SJSA1 (cell line): ENCODE data around the gene CHID1. TPM values are rescaled to one million over a fixed set of nuclear protein-coding genes. Genes with fewer than 3 reads are reported as not detected.

Experiments used
- DNase-seq, 2 experiments: peaks; one replicate each; pipeline ENCODE4 v3.0.0-alpha.2; 2015 to 2020; ENCODE audit warnings: low spot score in 2 of 2, low read depth in 1 of 2
- H3K27ac ChIP-seq: fragments of 250-450 bp; sonication (Bioruptor Pico); 2 replicates; pipeline ENCODE4 v1.5.1; 2020; ENCODE audit warnings: mild to moderate bottlenecking, moderate library complexity
- H3K27me3 ChIP-seq: fragments of 250-450 bp; sonication (Bioruptor Pico); replicated peaks from 2 replicates; pipeline ENCODE4 v1.5.1; 2020; ENCODE audit warnings: mild to moderate bottlenecking, moderate library complexity
- H3K36me3 ChIP-seq: fragments of 250-450 bp; sonication (Bioruptor Pico); 2 replicates; pipeline ENCODE4 v1.5.1; 2020; ENCODE audit warnings: mild to moderate bottlenecking
- H3K4me1 ChIP-seq: fragments of 250-450 bp; sonication (Bioruptor Pico); replicated peaks from 2 replicates; pipeline ENCODE4 v1.6.1; 2021; ENCODE audit warnings: mild to moderate bottlenecking
- H3K4me3 ChIP-seq: fragments of 250-450 bp; sonication (Bioruptor Pico); 2 replicates; pipeline ENCODE4 v1.5.1; 2020; ENCODE audit warnings: mild to moderate bottlenecking
- H3K9me3 ChIP-seq: fragments of 250-450 bp; sonication (Bioruptor Pico); replicated peaks from 2 replicates; pipeline ENCODE4 v1.5.1; 2020; ENCODE audit warnings: mild to moderate bottlenecking
- total RNA-seq: library from RNA; depleted of rRNA; stranded (reverse); fragments of >200 nt; shearing (Covaris generic); gene quantifications from 2 replicates; pipeline ENCODE4 v1.2.3, GENCODE V29; 2014

Gene CHID1
- total RNA-seq, 1 experiment from 2014 or later = 22.1 TPM

DNA sequence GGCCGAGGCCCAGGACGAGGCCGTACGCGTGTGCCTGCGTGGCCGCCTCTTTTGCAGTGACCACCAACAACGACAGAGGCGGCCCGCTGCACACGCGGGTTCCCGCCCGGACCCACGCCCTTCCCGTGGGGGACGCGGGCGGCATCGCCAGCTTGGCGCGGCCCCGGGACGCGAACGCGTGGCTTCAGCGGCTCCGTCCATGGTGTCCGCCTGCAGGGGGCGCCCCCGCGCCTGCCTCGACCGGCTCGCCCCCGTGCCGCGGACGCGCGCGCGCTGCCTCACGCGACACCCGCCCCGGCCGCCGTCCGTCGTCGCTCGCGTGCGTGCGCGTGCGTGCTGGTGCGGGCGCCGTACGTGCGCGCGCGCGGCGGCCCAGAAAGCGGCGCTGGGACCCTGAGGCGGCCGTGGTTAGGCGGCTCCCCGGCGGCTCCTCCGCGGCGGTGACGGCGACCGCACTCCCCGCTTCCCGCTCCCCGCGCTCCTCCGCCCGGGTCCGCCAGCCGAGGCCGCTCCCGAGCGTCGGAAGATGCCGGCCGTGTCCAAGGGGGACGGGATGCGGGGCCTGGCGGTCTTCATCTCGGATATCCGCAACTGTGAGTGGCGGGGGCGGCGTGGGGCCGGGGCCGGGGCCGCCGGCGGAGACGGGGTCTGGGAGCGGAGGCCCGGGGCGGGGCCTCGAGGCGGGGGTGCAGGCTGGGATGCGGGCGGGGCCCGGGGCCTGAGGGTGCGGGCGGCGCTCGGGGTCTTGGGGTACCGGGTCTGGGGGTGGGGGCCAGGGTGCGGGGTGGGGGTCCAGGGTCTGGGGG lies 15.1 kb upstream of the CHID1 start, which contains the start of gene AP2A2:
AP2A2 (plus strand) TSS at position 375 of the 806 bp plus-strand sequence; CDS start at position 527, 152 bp downstream.
- DNase-seq = peak; percentile 57 to 70
- H3K9me3 ChIP-seq = no peaks in the 10 kb centered on the region

DNA sequence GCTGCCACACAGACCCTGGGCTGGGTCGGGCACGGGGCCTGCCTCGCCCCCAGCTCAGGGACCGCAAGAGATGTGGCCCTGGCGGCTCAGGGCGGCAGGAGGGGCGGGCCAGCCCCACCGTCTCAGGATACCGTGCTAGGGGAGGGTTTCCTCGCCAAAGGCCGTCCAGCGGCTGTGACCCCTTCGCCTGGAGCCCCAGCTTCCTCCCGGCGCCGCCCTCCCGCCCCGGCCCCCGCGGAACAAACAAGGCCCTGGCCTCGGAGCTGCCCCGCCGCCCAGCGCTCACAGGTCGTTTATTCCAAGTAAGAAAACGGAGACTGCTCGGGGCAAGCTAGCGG lies 14.5 kb upstream of the CHID1 start:
- Histone ChIP-seq H3K4me3 (peak overlapping the region; percentile 86), H3K27me3 (no peaks in the 10 kb centered on the region), H3K9me3 (no peaks in the 10 kb centered on the region), H3K36me3 (no peaks in the 10 kb centered on the region), H3K4me1 (peaks cover 3% of the 10 kb centered on the region; the same call in 1 of the 2 replicates), H3K27ac (no peak overlapping the region)
- no peak for DNase-seq

More for the DNA sequence above, 15.1 kb upstream of the CHID1 start, which contains the start of gene AP2A2:
- peaks cover 3% of the 10 kb centered on the region; the same call in 1 of the 2 replicates for H3K4me1 ChIP-seq
- H3K4me3 ChIP-seq = peak within 1 kb of the TSS; percentile 86
- peak within 1 kb of the TSS; percentile 74 for H3K27ac ChIP-seq
- H3K36me3 ChIP-seq = no peaks in the 10 kb centered on the region
- no peaks in the 10 kb centered on the region for H3K27me3 ChIP-seq

DNA sequence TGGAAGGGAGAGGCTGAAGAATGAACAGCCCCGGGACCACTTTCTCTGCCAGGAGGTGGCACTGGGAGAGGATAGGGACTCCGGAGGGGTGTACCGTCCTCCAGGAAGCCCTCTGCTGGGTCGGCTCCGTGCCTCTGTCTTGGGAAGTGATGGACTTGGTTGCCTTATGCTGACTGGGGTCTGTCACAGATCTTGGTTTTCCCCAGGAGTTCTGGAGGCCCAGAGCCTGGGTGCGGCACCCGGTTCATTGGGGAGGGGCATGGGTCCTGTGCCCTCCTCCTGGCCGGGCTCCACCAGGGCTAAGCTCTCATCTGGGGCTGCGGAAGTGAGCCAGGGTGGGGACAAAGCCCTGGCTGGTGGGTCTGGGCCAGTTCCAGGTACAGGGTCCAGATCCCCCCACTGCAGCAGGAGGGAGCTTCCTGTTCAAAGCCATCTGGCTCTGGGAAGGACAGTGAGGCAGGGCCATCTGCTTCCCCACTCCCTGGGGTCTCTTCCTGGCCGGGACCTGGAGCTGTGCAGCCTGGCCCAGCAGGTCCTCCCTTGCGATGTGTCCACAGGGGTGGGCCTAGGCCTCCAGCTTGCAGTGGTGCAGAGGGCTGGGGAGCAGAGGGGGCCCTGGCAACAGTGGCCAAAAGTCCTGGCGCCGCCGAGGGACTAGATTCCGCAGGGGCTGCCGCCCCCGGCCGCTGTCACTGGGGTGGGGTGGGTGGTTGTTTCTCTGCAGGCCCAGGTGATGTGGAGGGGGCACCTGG lies 14.0 kb upstream of the CHID1 start:
- Histone ChIP-seq H3K36me3 (no peaks in the 10 kb centered on the region), H3K27me3 (no peaks in the 10 kb centered on the region), H3K27ac (no peak overlapping the region), H3K4me1 (peaks cover 3% of the 10 kb centered on the region; the same call in 1 of the 2 replicates), H3K9me3 (no peaks in the 10 kb centered on the region), H3K4me3 (no peak overlapping the region)
- DNase-seq = no peak

DNA sequence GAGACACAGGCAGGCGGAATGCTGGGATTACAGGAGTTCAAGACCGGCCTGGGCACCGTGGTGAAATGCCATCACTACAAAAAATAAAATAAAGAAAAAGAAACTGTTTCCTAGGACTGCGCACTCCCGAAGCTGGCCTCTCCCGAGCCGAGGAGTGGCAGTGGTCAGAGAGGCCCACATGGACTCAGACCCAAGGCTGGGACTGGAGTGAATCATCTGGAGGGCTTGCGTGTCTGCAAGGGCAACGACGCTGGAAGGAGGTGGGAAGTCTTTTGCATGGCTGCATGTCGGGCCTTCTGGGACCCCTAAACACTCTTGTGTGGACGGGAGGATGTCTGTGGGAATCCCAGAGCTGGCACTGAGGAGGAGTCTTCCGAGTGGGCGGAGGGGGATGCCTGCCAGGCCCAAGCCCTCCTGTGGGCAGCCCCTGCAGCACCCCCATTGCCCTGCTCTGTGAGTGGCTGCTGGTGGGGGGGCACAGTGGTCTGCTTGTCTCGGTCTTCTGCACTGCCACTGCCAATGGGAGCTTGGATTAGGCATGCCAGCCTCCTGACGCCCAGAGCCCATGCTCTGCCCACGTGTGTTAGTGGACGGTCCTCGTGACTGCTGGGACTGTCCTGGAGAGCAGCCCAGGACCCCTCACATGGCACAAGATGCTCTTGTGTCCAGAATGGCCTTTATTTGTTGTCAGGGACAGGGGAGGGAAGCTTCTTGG lies 13.2 kb upstream of the CHID1 start:
- DNase-seq = no peak
- no peaks in the 10 kb centered on the region for H3K36me3 ChIP-seq
- no peak overlapping the region for H3K4me3 ChIP-seq
- H3K4me1 ChIP-seq = peaks cover 3% of the 10 kb centered on the region; the same call in 1 of the 2 replicates
- H3K27me3 ChIP-seq = no peaks in the 10 kb centered on the region
- no peak overlapping the region for H3K27ac ChIP-seq
- H3K9me3 ChIP-seq = no peaks in the 10 kb centered on the region

DNA sequence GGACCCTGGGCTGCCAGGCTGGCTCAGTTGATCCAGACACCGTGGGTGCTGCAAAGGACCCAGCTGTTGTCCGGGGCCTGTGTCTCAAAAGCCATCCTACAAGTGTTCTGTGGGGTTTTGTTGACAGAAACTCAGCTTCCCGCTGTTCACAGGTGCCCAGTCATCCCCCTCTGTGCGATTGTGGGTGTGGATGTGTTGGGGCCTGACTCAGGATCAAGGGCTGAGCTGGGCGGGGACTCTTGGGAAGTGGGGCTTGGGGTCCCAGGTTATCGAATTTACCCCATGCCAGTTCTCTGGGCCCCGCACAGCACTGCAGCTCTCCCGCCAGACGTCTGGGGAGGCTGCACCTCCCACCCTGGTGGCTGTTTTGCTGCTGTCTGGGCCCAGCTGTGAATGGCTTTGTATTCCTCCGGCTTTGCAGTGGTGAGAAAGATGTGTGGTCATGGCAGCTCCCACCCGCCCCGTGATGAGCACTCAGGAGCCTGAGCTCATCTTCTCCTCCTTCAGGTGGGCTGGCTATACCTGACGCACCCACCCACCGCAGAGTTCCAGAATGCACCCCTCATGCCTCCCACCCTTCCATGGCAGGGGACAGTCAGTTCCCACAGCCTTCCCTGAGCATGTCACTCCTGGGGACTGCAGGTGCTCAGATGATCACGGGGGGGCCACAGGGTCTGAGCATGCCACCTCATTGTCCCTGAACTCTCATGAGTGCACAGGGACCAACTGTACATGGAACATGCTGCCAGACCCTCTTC lies 11.5 kb upstream of the CHID1 start:
- no peak overlapping the region for H3K27ac ChIP-seq
- no peaks in the 10 kb centered on the region for H3K27me3 ChIP-seq
- H3K4me3 ChIP-seq = no peak overlapping the region
- no peaks in the 10 kb centered on the region for H3K36me3 ChIP-seq
- no peak for DNase-seq
- H3K9me3 ChIP-seq = no peaks in the 10 kb centered on the region
- peaks cover 3% of the 10 kb centered on the region; the same call in 1 of the 2 replicates for H3K4me1 ChIP-seq

DNA sequence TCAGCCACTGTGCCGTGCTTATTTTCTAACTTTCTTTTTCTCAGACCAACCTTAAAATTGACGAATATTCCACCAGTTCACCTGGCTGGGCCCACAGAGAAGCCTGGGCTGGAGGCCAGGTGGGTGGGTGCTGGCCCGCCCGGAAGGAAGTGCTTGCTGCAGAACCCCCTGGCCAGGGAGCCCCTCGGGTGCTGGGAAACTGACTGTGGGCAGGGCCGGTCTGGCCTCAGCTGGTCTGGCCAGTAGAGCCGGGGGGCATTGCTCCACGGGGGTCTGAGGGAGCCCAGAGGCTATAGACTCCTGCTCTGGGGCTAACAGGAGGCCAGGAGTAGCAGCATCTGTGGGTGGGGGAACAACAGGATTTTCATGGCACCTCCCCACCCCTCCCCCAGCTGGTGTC lies 6.8 kb upstream of the CHID1 start:
- Histone ChIP-seq H3K4me3 (no peak overlapping the region), H3K27ac (no peak overlapping the region)

DNA sequence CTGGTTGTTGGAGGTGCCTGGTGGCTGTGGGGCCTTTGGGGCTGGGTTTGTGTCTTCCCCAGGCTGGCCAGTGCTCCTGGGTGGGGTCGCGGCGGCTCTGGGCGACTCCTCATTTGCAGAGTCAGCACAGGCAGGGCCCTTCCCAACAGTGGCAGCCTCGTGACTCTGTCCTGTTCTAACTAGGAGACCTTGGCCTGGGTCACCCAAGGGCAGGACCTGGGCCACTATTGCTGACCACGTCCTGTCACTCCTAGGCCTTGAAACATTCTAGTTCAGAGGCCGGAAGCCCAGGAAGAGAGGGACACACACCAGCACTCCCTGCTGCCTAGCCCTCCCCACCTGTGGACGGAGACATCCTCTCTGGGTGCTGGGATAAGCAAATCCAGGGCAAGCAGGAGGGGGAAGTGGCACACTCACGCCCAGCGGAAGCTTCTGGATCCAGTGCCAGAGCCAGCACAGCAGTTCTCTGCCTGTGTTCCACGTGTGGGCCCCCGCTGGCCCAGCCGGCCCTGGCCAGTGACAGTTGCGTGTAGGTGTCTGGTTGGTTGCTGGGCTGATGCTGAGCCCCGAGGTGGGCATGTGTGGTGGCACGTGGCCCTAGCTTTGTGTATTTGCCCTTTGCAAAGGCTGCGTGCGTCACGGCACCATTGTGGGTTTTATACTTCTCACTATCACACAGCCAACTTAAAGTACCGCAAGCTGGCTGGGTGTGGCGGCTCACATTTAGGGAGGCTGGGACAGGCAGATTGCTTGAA lies 4.3 kb upstream of the CHID1 start:
- Histone ChIP-seq H3K36me3 (no peaks in the 10 kb centered on the region), H3K9me3 (no peaks in the 10 kb centered on the region), H3K4me3 (no peak overlapping the region), H3K27me3 (no peaks in the 10 kb centered on the region), H3K27ac (no peak overlapping the region), H3K4me1 (peaks cover 4% of the 10 kb centered on the region)
- no peak for DNase-seq

More for the DNA sequence above, 6.8 kb upstream of the CHID1 start:
- Histone ChIP-seq H3K27me3 (no peaks in the 10 kb centered on the region), H3K9me3 (no peaks in the 10 kb centered on the region), H3K4me1 (no peaks in the 10 kb centered on the region), H3K36me3 (no peaks in the 10 kb centered on the region)
- no peak for DNase-seq

DNA sequence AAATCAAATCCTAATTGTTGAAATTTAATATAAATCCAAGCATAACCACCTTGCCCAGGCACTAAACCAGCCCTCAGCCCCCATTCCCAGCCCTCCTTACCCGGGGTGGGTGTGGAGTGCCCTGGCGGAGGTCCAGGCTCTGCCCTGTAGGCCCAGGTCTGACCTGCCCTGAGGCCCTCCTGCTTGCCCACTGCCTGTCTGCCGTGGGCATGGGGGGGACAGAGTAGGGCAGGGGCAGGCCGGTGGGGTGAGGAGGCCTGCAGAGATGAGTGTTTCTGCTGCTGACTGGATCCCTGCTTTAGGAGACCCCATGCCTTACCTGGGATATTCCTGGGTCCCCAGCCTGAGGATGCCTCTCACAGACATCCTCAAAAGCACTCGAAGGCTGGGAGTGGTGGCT lies 3.6 kb upstream of the CHID1 start:
- H3K4me1 ChIP-seq = peaks cover 4% of the 10 kb centered on the region
- H3K27ac ChIP-seq = no peak overlapping the region
- no peaks in the 10 kb centered on the region for H3K27me3 ChIP-seq
- H3K36me3 ChIP-seq = no peaks in the 10 kb centered on the region
- DNase-seq = no peak
- no peak overlapping the region for H3K4me3 ChIP-seq
- no peaks in the 10 kb centered on the region for H3K9me3 ChIP-seq

DNA sequence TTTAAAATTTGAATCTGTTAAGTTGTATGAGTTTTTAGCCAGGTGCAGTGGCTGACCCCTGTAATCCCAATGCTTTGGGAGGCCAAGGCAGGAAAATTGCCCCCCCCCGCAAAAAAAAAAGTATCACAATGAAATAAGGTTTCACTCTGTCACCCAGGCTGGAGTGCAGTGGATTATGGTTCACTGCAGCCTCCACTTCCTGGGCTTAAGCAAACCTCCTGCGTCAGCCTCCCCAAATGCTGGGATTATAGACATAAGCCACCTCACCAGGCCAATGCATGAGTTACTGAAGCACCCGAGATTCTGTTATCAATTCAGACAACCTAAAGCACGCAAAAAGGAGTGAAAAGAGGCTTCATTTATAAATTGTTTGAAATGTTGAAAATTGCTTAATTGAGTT lies 2.4 kb upstream of the CHID1 start:
- peaks cover 4% of the 10 kb centered on the region for H3K4me1 ChIP-seq
- no peaks in the 10 kb centered on the region for H3K9me3 ChIP-seq
- DNase-seq = no peak
- H3K27ac ChIP-seq = no peak overlapping the region
- H3K36me3 ChIP-seq = no peaks in the 10 kb centered on the region
- H3K4me3 ChIP-seq = no peak overlapping the region
- H3K27me3 ChIP-seq = no peaks in the 10 kb centered on the region

DNA sequence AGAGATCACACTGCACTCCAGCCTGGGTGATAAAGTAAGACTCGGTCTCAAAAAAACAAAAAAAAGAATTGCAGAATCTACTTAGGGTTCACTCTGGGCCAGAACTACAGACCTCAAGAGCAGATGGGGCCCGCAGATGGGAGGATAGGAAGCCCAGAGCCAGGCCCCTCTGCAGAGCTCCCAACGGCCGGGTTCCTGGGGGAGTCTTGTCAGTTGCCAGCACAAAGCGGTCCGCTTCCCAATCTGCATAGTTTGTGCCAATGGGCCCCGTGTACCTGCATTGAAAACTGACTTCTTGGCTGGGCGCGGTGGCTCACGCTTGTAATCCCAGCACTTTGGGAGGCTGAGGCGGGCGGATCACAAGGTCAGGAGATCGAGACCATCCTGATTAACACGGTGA lies 1.7 kb upstream of the CHID1 start:
- Histone ChIP-seq H3K4me3 (no peak overlapping the region), H3K4me1 (peaks cover 4% of the 10 kb centered on the region), H3K27ac (no peak overlapping the region), H3K9me3 (no peaks in the 10 kb centered on the region), H3K36me3 (no peaks in the 10 kb centered on the region), H3K27me3 (no peaks in the 10 kb centered on the region)
- DNase-seq = no peak

DNA sequence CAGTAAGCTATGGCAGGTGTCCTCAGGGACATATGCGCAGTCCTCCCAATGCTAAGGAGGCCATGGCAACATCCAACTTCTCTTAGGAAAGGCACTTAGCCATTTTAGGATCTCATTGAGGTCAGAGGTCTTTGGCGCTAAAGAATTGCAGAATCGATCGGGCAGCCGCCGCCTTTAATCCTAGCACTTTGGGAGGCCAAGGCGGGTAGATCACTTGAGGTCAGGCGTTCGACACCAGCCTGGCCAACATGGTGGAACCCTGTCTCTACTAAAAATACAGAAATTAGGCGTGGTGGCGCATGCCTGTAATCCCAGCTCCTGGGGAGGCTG lies 1.2 kb upstream of the CHID1 start:
- Histone ChIP-seq H3K4me3 (no peak overlapping the region), H3K27me3 (no peaks in the 10 kb centered on the region), H3K4me1 (peaks cover 4% of the 10 kb centered on the region), H3K9me3 (no peaks in the 10 kb centered on the region), H3K36me3 (no peaks in the 10 kb centered on the region), H3K27ac (no peak overlapping the region)
- no peak for DNase-seq

DNA sequence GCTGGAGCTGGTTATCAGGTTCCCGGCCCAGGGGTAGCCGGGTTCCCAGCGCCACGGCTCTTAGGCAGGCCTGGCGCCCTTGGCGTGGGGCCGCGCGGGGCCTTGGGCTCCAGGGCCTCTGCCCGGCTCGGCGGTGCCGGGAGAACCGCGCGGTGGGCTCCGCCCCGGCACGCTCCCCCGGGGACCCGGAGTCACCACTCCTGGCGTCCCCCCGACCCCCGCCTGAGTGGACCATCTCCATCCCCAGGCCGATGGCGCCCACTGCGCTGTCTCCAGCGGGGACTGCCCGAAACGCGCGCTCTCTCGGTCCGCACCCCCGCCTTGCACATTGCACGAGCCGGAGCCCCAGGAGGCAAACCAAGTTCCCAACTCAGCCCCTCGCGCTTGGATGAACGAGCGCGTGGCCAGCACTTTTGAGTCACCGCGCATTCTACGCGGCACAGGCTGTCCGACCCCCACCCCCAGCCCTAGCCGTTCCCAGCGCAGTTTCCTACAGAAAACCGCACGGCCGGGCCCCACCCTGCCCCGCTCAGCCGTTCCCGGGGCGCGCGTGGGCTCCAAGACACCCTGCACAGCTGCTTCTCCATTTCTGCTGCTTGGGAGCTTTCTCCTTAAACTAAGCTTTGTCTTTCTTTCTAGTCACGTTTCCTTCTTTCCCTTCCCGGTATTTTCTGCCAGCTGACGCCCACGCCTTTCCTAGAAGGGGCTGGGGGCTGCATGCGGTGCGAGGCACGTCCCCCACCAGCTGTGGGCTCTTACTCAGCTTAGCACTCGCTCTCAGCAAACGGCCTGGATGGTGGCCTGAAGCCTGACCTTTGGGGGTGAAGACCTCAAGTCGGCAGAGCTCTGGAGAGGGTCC lies 650 bp upstream of the CHID1 start:
- DNase-seq = peak; percentile 18 to 50
- peaks cover 4% of the 10 kb centered on the region for H3K4me1 ChIP-seq
- no peaks in the 10 kb centered on the region for H3K27me3 ChIP-seq
- peak overlapping the region; percentile 84 for H3K4me3 ChIP-seq
- H3K9me3 ChIP-seq = no peaks in the 10 kb centered on the region
- no peaks in the 10 kb centered on the region for H3K36me3 ChIP-seq
- peak overlapping the region; percentile 52; the same call in 1 of the 2 replicates for H3K27ac ChIP-seq
